Measurements from ENCODE around the gene CDCP2. TPM values are rescaled to one million over a fixed set of nuclear protein-coding genes. Genes with fewer than 3 reads are reported as not detected.
"Not testable (repeated sequence)": the region's sequence is repeated elsewhere in the genome, so short reads cannot be mapped to it uniquely, and the experiment has no call there.

Gene CDCP2
- total RNA-seq, 1 experiment from 2014 or later = not detected

DNA sequence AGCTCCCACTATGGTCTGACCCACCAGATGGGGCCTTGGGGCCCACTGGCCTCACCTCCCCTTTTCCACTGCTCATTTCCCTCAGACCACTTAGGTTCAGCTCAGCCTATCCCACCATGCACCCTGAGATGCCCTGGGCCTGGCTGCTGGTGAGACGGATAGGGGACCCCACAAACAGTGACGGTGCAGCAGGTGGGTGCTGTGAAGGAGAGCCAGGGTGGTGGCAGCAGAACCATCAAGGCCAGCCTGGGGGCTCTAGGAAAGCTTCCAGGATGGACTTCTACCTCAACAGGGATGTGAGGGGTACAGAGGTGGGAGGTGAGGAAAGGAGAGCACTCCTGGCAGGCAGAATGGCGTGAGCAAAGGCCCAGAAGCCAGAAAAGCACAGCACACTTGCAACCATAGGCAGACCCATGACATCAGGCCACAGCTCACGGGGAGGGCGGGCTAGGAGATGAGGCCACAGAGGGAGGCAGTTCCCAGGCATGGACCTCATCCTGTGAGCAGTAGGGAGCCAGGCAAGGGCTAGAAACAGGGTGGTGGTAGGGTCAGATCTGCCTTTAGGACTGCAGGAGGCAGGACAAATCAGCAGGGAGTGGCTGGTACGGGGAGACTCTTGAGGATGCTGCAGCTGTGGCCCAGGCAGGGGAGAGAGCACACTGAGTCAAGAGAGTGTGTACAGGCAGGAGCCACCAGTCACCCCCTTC is 24.0 kb upstream of the CDCP2 start:
- Histone ChIP-seq H3K4me1 (replicated peaks) (no peaks in the 10 kb centered on the region), H3K36me3 (no peaks in the 10 kb centered on the region)

DNA sequence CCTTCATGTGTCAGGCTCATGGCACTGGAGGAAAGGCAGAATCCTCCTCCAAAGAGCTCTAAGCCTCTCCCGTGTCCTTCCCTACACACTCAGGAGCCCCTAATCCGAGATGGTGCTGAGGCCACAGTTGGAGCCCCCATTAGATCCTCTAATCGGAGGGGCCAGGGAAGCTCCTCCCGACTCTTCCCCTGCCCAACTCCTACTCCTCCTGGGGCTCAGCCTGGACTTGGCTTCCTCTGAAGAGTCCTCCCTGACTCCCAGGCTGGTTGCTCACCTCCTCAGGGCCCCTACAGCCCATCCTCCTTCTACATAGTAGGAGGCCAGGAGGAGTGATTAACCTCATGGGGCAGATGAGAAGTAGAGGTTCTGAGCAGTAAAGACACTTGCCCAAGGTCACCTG is 21.3 kb upstream of the CDCP2 start:
- no peak for DNase-seq (ENCODE audit: low read depth in 1 of 2, low spot score in 2 of 2)
- no peaks in the 10 kb centered on the region for H3K9me3 ChIP-seq (replicated peaks)
- no peak overlapping the region for H3K4me3 ChIP-seq
- H3K36me3 ChIP-seq = no peaks in the 10 kb centered on the region
- no peaks in the 10 kb centered on the region for H3K4me1 ChIP-seq (replicated peaks)
- no peaks in the 10 kb centered on the region for H3K27me3 ChIP-seq (replicated peaks)
- no peak overlapping the region for H3K27ac ChIP-seq

More for the DNA sequence above, 24.0 kb upstream of the CDCP2 start:
- no peak for DNase-seq (ENCODE audit: low read depth in 1 of 2, low spot score in 2 of 2)
- Histone ChIP-seq H3K27ac (no peak overlapping the region), H3K4me3 (no peak overlapping the region), H3K9me3 (replicated peaks) (no peaks in the 10 kb centered on the region), H3K27me3 (replicated peaks) (no peaks in the 10 kb centered on the region)

DNA sequence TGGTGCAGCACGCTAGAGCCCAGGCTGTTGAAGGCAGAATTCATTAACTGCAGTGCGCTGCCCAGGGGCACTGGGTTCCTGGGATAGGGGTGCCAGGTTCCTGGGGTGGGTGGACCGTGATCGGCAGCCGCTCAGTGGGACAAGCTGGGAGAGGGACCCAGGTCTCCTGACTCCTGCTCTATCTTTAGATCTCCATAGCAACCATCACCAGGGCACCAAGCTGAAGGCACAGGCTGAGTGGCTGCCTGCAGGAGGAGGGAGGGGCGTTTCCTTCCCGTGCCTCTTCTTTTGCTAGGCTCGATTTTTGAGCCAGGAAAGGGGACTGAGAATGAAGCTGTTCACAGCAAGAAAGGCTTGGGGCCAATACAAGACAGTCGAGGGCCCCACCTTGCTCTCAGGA is 20.9 kb upstream of the CDCP2 start:
- no peaks in the 10 kb centered on the region for H3K4me1 ChIP-seq (replicated peaks)
- H3K27me3 ChIP-seq (replicated peaks) = no peaks in the 10 kb centered on the region
- H3K4me3 ChIP-seq = no peak overlapping the region
- no peak for DNase-seq (ENCODE audit: low read depth in 1 of 2, low spot score in 2 of 2)
- H3K27ac ChIP-seq = no peak overlapping the region
- H3K36me3 ChIP-seq = no peaks in the 10 kb centered on the region
- H3K9me3 ChIP-seq (replicated peaks) = no peaks in the 10 kb centered on the region

DNA sequence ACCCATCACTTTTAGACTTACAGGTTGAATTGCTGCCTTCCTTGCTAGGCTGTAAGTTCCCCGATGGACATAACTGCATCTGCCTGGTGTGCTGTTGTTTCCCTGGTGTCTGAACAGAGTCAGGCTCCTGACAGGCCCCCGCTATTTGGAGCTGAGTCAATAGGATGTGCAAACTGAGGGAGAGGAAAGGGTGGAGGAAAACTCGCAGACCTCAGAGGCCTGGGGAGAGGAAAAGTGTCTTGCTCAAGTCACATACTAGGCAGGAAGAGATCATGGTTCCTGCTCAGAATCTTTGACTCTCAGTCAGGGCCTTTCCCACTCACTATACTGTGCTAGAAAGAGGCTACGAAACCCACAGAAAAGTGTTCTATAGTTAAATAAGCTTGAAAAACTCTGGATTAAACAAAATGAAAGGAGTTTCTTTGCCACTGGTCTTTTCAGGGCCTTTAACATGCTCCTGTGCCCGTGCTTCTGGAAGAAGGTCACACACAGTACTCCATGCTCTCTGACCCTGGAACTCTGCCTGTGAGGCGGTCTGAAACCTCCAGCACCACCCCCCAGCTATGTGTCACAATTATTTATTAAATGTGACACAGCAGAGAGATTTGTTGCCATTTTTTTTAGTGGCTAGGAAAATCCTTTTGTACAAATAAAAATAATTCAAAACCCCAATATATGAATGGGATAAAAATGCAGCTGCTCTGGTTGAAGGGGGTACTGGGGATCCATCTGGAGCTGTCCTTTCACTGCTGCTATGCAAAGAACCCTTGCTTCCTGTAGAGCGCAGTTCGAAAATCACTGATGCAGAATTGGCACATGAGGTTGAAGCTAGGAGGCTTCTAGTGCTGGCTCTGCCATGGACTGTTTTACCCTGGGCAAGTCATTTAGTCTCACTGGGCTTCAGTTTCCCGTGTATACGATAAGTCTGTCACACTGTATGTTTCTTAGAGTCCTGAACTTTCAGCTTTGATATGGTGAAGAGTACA is 20.1 kb upstream of the CDCP2 start:
- no peaks in the 10 kb centered on the region for H3K4me1 ChIP-seq (replicated peaks)
- H3K9me3 ChIP-seq (replicated peaks) = no peaks in the 10 kb centered on the region
- no peak overlapping the region for H3K4me3 ChIP-seq
- no peak overlapping the region for H3K27ac ChIP-seq
- no peaks in the 10 kb centered on the region for H3K27me3 ChIP-seq (replicated peaks)
- no peak for DNase-seq (ENCODE audit: low read depth in 1 of 2, low spot score in 2 of 2)
- H3K36me3 ChIP-seq = no peaks in the 10 kb centered on the region

GRCh38 chr1:54171606-54172005 is 18.8 kb upstream of the CDCP2 start:
- DNase-seq (ENCODE audit: low read depth in 1 of 2, low spot score in 2 of 2) = no peak
- H3K27ac ChIP-seq = no peak overlapping the region

GRCh38 chr1:54171016-54171415 is 18.2 kb upstream of the CDCP2 start:
- Histone ChIP-seq H3K27me3 (replicated peaks) (no peaks in the 10 kb centered on the region), H3K9me3 (replicated peaks) (no peaks in the 10 kb centered on the region), H3K4me1 (replicated peaks) (no peaks in the 10 kb centered on the region), H3K27ac (no peak overlapping the region), H3K36me3 (no peaks in the 10 kb centered on the region), H3K4me3 (no peak overlapping the region)
- DNase-seq (ENCODE audit: low read depth in 1 of 2, low spot score in 2 of 2) = no peak

More at GRCh38 chr1:54171606-54172005, 18.8 kb upstream of the CDCP2 start:
- Histone ChIP-seq H3K9me3 (replicated peaks) (no peaks in the 10 kb centered on the region), H3K4me3 (no peak overlapping the region), H3K27me3 (replicated peaks) (no peaks in the 10 kb centered on the region), H3K36me3 (no peaks in the 10 kb centered on the region), H3K4me1 (replicated peaks) (no peaks in the 10 kb centered on the region)

DNA sequence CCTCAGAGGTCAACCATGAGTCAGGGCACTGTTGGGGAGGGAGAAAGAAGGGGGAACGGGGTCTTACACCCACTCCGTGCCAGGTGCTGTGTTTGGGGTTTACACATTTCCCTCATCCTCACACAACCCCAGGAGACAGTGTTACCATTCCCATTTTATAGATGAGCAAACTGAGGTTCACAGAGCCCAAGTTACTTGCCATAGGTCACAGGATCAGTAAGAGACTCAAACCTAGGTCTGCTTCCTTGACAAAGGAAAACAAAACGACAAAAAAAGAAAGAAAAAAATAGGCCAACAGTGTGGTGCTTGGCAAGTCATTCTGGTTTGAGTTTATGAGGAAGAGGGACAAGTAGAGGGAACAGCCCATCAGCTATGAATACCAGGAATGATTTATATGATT is 16.3 kb upstream of the CDCP2 start:
- no peaks in the 10 kb centered on the region for H3K9me3 ChIP-seq (replicated peaks)
- no peaks in the 10 kb centered on the region for H3K36me3 ChIP-seq
- no peak for DNase-seq (ENCODE audit: low read depth in 1 of 2, low spot score in 2 of 2)
- H3K4me1 ChIP-seq (replicated peaks) = no peaks in the 10 kb centered on the region
- H3K27me3 ChIP-seq (replicated peaks) = no peaks in the 10 kb centered on the region
- no peak overlapping the region for H3K4me3 ChIP-seq
- no peak overlapping the region for H3K27ac ChIP-seq

- Histone ChIP-seq H3K27ac (no peak overlapping the region), H3K27me3 (replicated peaks) (no peaks in the 10 kb centered on the region), H3K36me3 (no peaks in the 10 kb centered on the region), H3K4me3 (no peak overlapping the region), H3K9me3 (replicated peaks) (no peaks in the 10 kb centered on the region), H3K4me1 (replicated peaks) (no peaks in the 10 kb centered on the region)
- DNase-seq (ENCODE audit: low read depth in 1 of 2, low spot score in 2 of 2) = no peak
These were observed 15.6 kb upstream of the CDCP2 start for GRCh38 chr1:54168206-54168965.

- Histone ChIP-seq H3K4me1 (replicated peaks) (no peaks in the 10 kb centered on the region), H3K9me3 (replicated peaks) (no peaks in the 10 kb centered on the region), H3K36me3 (no peaks in the 10 kb centered on the region), H3K27me3 (replicated peaks) (no peaks in the 10 kb centered on the region), H3K27ac (no peak overlapping the region), H3K4me3 (no peak overlapping the region)
- no peak for DNase-seq (ENCODE audit: low read depth in 1 of 2, low spot score in 2 of 2)
These were observed 14.8 kb upstream of the CDCP2 start for GRCh38 chr1:54167422-54168139.

DNA sequence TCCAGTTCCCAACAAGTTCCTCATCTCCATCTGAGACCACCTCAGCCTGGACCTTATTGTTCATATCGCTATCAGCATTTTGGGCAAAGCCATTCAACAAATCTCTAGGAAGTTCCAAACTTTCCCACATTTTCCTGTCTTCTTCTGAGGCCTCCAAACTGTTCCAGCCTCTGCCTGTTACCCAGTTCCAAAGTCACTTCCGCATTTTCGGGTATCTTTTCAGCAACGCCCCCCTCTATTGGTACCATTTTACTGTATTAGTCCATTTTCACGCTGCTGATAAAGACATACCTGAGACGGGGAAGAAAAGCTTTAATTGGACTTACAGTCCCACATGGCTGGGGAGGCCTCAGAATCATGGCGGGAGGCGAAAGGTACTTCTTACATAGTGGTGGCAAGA is 13.6 kb upstream of the CDCP2 start:
- DNase-seq (ENCODE audit: low read depth in 1 of 2, low spot score in 2 of 2); H3K36me3 ChIP-seq; H3K4me1 ChIP-seq (replicated peaks); H3K4me3 ChIP-seq; H3K27me3 ChIP-seq (replicated peaks); H3K9me3 ChIP-seq (replicated peaks); H3K27ac ChIP-seq: not testable (repeated sequence)

DNA sequence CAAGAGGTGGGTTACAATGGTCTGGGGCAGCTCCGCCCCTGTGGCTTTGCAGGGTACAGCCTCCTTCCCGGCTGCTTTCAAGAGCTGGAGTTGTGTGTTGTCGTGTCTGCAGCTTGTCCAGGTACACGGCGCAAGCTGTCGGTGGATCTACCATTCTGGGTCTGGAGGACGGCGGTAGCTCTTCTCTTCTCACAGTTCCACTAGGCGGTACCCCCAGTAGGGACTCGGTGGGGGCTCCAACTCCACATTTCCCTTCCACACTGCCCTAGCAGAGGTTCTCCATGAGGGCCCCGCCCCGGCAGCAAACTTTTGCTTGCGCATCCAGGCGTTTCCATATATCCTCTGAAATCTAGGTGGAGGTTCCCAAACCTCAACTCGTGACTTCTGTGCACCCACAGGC is 12.3 kb upstream of the CDCP2 start:
- no peaks in the 10 kb centered on the region for H3K9me3 ChIP-seq (replicated peaks)
- no peaks in the 10 kb centered on the region for H3K36me3 ChIP-seq
- H3K27ac ChIP-seq = no peak overlapping the region
- no peak for DNase-seq (ENCODE audit: low read depth in 1 of 2, low spot score in 2 of 2)
- H3K4me3 ChIP-seq = no peak overlapping the region
- no peaks in the 10 kb centered on the region for H3K4me1 ChIP-seq (replicated peaks)
- H3K27me3 ChIP-seq (replicated peaks) = no peaks in the 10 kb centered on the region

DNA sequence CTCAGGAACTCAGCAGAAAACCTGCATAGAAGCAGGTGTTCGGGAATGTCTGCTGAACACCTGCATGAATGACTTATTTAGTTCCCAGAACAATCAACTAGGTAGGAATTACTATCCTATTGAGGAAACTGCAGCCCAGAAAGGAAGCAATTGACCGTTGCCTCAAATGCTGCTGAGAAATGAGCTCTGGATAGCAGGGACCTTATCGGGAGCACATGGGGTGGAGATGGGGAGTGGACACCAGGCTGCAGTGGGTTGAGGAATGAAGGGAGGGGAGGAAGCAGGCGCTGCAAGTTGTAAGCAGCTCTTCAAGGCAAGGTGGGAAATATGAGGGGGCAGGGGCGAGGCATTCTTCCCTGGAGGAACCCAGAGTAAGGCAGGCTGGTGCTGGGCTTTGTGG is 10.8 kb upstream of the CDCP2 start:
- H3K4me1 ChIP-seq (replicated peaks) = no peaks in the 10 kb centered on the region
- no peak overlapping the region for H3K27ac ChIP-seq
- H3K36me3 ChIP-seq = no peaks in the 10 kb centered on the region
- DNase-seq (ENCODE audit: low read depth in 1 of 2, low spot score in 2 of 2) = no peak
- no peaks in the 10 kb centered on the region for H3K9me3 ChIP-seq (replicated peaks)
- H3K27me3 ChIP-seq (replicated peaks) = no peaks in the 10 kb centered on the region
- H3K4me3 ChIP-seq = no peak overlapping the region

DNA sequence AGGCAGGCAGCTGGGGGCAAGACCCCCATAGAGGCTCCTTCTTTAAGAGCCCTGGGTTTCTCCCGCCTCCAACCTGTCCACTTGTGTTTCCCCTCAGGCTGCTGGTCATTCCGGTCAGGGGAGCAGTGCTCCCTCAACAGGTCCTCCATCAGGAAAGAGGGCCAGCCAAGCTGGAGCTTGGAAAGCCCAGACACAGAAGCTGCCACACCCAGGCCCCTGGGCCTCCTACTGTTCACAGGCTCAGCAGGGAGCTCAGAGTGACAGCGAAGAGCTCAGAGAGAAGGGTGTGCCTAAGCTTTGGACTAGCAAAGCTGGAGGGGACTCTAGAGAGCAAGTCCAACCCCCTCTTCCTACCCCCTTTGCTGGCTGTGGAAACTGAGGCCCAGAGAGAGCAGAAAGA is 10.3 kb upstream of the CDCP2 start:
- no peak for DNase-seq (ENCODE audit: low read depth in 1 of 2, low spot score in 2 of 2)
- H3K9me3 ChIP-seq (replicated peaks) = no peaks in the 10 kb centered on the region
- H3K4me3 ChIP-seq = no peak overlapping the region
- H3K36me3 ChIP-seq = no peaks in the 10 kb centered on the region
- H3K27me3 ChIP-seq (replicated peaks) = no peaks in the 10 kb centered on the region
- no peaks in the 10 kb centered on the region for H3K4me1 ChIP-seq (replicated peaks)
- H3K27ac ChIP-seq = no peak overlapping the region

Measured in SJSA1 (cell line).